Activated naive CD4-positive, alpha-beta T cell (primary cell): ENCODE measurements around the gene SH3RF3.
"Not testable (repeated sequence)": the region's sequence is repeated elsewhere in the genome, so short reads cannot be mapped to it uniquely, and the experiment has no call there.

Experiments
- DNase-seq, 4 experiments: peaks; one replicate each; lab custom pipeline; 2025; lab: John Stamatoyannopoulos, UW

SH3RF3 gene

GRCh38 chr2:109128616-109129355 is at the start of gene SH3RF3:
Gene SH3RF3, plus strand, starts transcription at chr2:109129205.
- DNase-seq: peak in 1 of 4 experiments; percentile 31

GRCh38 chr2:109079590-109079989 is 49.4 kb upstream of the SH3RF3 start:
- DNase-seq: no peak

- no peak for DNase-seq
Observed at GRCh38 chr2:109080109-109080508, 48.9 kb upstream of the SH3RF3 start.

DNA sequence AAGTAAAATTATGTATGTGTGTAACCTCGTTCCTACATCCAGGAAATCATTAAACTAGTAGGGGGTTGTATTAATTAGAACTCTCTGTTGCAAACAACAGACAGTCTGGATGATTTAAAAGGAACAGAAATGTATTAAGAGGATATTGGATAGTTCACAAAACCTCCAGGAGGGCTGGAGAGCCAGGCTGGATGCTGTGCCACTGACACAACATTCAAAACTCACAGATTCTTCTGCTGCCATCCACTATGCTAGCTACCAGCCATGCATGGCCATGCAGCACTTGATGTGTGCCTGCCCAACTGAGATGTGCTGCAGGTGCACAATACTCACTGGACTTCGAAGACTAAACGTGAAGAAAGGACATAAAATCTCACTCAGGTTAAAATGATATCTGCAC is 48.2 kb upstream of the SH3RF3 start:
- DNase-seq: no peak

- no peak for DNase-seq
Observed at GRCh38 chr2:109081374-109081773, 47.6 kb upstream of the SH3RF3 start.

GRCh38 chr2:109083771-109084170 is 45.2 kb upstream of the SH3RF3 start:
- no peak for DNase-seq

DNA sequence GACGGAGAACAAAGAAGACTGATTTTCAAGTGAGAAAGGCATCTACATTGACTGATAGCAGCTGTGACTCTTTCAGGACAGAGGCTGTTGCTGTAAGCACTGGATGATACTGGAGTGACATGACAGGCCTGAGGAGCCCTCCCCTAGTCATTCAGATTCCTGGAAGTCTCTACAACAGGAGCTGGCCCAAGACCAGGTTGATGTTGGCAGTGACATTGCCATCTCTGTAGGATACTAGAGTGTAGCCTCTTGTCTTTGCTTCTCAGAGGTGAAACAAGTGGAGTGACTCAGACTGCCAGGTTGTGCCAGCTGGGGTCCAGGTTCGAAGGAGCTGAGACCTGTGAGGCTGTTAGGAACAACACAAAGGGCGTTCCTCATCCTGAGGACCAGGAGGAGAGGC is 44.7 kb upstream of the SH3RF3 start:
- DNase-seq: no peak

DNA sequence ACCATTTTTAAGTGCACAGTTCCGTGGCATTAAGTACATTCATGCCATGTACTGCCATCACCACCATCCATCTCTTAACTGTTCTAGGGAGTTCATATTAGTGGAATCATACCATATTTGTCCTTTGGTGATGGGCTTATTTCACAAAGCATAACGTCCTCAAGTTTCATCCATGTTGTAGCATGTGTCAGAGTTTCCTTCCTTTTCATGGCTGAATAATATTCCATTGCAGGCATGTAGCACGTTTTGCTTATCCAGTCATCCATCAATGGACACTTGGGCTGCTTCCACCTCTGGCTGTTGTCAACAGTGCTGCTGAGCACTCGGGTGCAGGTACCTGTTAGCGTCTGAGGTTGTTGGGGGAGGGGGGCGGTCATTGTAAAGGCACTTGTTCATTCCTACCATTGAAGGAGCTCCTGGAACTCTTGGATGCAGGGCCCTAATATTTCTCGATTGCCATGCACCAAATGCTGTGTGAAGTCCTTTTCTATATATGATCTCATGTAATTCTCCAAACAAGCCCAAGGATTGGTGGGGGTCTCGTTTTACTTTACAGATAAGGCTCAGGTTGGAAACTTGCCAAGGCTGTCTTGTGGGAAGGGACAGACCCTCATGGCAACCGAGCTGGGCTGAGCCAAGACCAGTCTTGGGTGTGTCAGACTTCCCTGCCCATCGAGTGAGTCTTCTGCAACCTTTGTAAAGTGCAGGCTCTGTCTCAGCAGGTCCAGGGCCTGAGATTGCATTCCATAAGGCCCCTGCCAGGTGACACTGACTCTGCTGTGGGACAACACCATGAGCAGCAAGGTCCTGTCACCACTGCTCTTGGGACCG is 42.9 kb upstream of the SH3RF3 start:
- no peak for DNase-seq

GRCh38 chr2:109086743-109087020 is 42.3 kb upstream of the SH3RF3 start:
- no peak for DNase-seq

- DNase-seq: no peak
Observed at GRCh38 chr2:109087055-109087663, 41.8 kb upstream of the SH3RF3 start.

GRCh38 chr2:109089602-109090300 is 39.3 kb upstream of the SH3RF3 start:
- DNase-seq: no peak

GRCh38 chr2:109091526-109091925 is 37.5 kb upstream of the SH3RF3 start:
- DNase-seq: no peak

GRCh38 chr2:109094144-109094543 is 34.9 kb upstream of the SH3RF3 start:
- no peak for DNase-seq

- no peak for DNase-seq
Observed at GRCh38 chr2:109098251-109098920, 30.6 kb upstream of the SH3RF3 start.

DNA sequence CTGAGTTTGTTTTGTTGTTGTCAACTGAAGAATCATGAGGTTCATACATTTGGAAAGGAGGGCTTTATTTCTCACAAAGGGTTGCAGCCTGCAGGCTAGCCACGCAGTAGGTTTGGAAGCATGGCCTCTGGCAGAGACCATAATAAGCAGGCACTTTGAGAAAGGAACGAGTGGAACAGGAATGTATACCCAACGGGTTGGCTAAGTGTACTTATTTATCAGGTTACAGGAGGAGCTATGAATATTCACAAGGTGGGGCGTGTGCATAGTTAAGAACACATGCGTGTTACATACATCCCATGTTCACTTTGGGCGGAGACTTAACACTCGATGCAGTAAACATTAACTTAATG is 30.1 kb upstream of the SH3RF3 start:
- no peak for DNase-seq

GRCh38 chr2:109102588-109103233 is 26.3 kb upstream of the SH3RF3 start:
- no peak for DNase-seq

DNA sequence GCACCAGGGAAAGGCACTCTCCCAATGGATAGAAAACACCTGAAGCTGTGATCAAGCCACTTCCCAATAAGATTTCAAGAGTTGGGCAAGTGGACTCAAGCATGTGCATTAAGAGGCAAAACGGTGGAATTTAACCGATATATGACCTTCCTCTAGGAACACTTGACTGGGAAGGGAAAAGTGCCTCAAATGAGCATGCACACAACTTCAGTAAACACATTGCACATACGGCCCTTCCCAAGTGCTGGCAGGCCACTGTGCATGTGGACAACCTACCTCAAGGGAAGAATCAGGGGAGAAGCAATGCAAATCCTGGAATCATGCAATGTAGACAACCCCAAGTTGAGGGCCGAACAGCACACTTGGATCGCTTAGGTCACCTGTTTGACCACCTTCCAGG is 23.9 kb upstream of the SH3RF3 start:
- no peak for DNase-seq

DNA sequence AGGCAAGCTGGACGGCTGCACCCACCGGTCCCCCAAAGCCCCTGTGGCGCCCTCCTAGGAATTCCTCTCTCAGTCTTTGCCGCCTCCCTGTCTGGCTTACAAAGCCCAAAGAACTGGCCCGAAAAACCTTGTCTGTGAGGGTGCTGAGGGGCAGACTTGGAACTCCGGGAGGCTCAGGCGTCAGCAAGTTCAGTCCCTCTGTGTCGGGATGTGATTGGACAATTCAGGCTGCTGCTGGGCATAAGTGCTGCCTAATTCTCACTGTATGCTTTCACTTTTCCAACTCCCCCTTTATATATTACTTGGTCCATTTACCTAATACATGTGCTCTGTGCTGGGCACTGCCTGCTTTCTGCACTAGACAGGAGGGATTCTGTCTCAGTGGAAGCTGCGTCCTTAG is 20.3 kb upstream of the SH3RF3 start:
- DNase-seq: no peak

DNA sequence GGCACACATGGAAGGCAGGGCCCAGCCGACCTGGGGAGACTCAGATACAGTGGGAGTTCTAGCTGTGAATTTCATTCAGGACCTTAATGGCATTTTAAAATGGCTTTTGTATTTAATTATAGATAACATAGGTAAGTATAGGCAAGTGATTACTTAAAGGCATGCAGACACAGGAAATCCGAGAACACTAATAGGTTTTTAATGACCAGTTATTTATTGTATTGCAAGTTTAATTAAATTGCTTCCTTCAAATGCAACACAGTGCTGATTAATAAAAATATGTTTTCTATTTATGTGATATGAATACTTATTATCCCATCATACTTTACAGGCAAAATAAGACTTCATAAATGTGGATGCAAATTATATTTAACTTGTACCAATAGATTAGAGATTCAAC is 19.7 kb upstream of the SH3RF3 start:
- DNase-seq: no peak

DNA sequence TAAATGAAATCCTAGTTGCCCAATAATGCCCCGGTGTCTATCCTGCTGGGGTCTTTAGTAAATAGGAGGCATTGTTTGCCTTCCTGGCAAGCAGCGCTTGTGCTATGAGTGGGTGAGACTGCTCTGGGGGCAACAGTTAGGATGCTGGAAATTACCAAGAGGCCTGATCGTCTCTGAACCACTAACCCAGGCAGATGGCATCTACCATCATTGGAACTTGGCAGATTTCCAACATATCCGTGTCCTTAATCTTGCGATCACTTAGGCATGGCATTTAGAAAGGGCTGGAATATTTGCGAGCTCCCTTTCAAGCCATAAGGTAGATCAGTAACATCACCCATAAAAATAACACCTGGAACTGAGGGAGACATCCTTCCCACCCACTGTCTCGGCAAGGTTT is 18.8 kb upstream of the SH3RF3 start:
- no peak for DNase-seq

- not testable (repeated sequence) for DNase-seq
Observed at GRCh38 chr2:109117181-109117580, 11.8 kb upstream of the SH3RF3 start.

GRCh38 chr2:109117780-109118179 is 11.2 kb upstream of the SH3RF3 start:
- no peak for DNase-seq
